Measurements from ENCODE around the gene LRIT1.

LRIT1 gene

GRCh38 chr10:84213076-84213475 lies 28.3 kb downstream of the LRIT1 start:
- H3K4me3 ChIP-seq (ENCODE audit: severe bottlenecking), result no peak overlapping the region
- ATAC-seq (ENCODE audit: low read depth) (no peak), DNase-seq (ENCODE audit: low spot score) (no peak)
- no peaks in the 10 kb centered on the region for H3K4me1 ChIP-seq (ENCODE audit: insufficient read depth, poor library complexity, severe bottlenecking)
- no peaks in the 10 kb centered on the region for H3K36me3 ChIP-seq (ENCODE audit: low read depth)
- H3K27ac ChIP-seq (ENCODE audit: poor library complexity, severe bottlenecking), result no peak overlapping the region
- H3K9me3 ChIP-seq (ENCODE audit: severe bottlenecking), result no peaks in the 10 kb centered on the region
- no peaks in the 10 kb centered on the region for H3K27me3 ChIP-seq (ENCODE audit: insufficient read depth, poor library complexity, severe bottlenecking)
- no peak for TF ChIP-seq CTCF (IDR thresholded peaks at IDR 0.05; ENCODE audit: poor library complexity, severe bottlenecking)

DNA sequence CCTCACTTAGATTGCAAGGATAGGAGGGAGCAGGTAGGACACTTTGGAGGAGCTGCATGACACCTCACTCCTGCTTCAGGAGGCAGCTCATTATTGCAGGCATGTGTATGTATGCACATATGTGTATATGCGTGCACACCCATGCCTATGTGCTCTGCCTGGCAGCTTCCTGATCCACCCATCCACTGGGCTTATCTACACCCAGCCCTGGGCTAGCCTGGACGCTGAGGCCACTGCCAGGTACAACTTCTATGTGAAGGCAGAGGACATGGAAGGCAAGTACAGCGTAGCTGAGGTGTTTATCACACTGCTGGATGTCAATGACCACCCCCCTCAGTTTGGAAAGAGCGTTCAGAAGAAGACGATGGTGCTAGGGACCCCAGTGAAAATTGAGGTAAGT lies 29.3 kb downstream of the LRIT1 start:
- Histone ChIP-seq H3K4me1 (ENCODE audit: insufficient read depth, poor library complexity, severe bottlenecking) (no peaks in the 10 kb centered on the region), H3K27me3 (ENCODE audit: insufficient read depth, poor library complexity, severe bottlenecking) (no peaks in the 10 kb centered on the region), H3K27ac (ENCODE audit: poor library complexity, severe bottlenecking) (no peak overlapping the region), H3K36me3 (ENCODE audit: low read depth) (no peaks in the 10 kb centered on the region), H3K4me3 (ENCODE audit: severe bottlenecking) (no peak overlapping the region), H3K9me3 (ENCODE audit: severe bottlenecking) (no peaks in the 10 kb centered on the region)
- no peak for ATAC-seq (ENCODE audit: low read depth)
- DNase-seq (ENCODE audit: low spot score), result no peak
- no peak for TF ChIP-seq CTCF (IDR thresholded peaks at IDR 0.05; ENCODE audit: poor library complexity, severe bottlenecking)

DNA sequence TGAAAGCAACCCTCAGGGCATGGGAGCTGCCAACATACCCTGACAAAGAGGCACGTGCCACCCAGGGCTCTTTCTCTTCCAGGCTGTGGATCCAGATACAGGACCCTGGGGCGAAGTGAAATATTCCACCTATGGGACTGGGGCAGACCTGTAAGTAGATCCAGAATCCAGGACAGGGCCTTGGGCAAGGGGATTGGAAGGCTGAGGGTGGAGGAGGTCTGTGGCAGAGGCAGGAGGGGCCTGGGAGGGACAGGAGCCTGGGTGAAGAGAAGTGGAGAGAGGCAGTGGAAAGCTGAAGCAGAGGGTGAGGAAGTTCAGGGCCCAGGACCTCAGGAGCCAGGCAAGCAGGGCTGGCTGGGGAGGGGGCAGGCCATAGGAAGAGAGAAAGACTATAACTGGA lies 29.8 kb downstream of the LRIT1 start:
- Histone ChIP-seq H3K4me1 (ENCODE audit: insufficient read depth, poor library complexity, severe bottlenecking) (no peaks in the 10 kb centered on the region), H3K36me3 (ENCODE audit: low read depth) (no peaks in the 10 kb centered on the region), H3K9me3 (ENCODE audit: severe bottlenecking) (no peaks in the 10 kb centered on the region), H3K27ac (ENCODE audit: poor library complexity, severe bottlenecking) (no peak overlapping the region), H3K4me3 (ENCODE audit: severe bottlenecking) (no peak overlapping the region), H3K27me3 (ENCODE audit: insufficient read depth, poor library complexity, severe bottlenecking) (no peaks in the 10 kb centered on the region)
- TF ChIP-seq CTCF (IDR thresholded peaks at IDR 0.05; ENCODE audit: poor library complexity, severe bottlenecking), result no peak
- ATAC-seq (ENCODE audit: low read depth) (no peak), DNase-seq (ENCODE audit: low spot score) (no peak)

GRCh38 chr10:84208023-84208422 lies 33.3 kb downstream of the LRIT1 start:
- ATAC-seq (ENCODE audit: low read depth) (no peak), DNase-seq (ENCODE audit: low spot score) (no peak)
- TF ChIP-seq CTCF (IDR thresholded peaks at IDR 0.05; ENCODE audit: poor library complexity, severe bottlenecking), result no peak
- no peak overlapping the region for H3K4me3 ChIP-seq (ENCODE audit: severe bottlenecking)
- H3K27ac ChIP-seq (ENCODE audit: poor library complexity, severe bottlenecking), result no peak overlapping the region
- H3K27me3 ChIP-seq (ENCODE audit: insufficient read depth, poor library complexity, severe bottlenecking), result no peaks in the 10 kb centered on the region
- H3K36me3 ChIP-seq (ENCODE audit: low read depth), result no peaks in the 10 kb centered on the region
- no peaks in the 10 kb centered on the region for H3K4me1 ChIP-seq (ENCODE audit: insufficient read depth, poor library complexity, severe bottlenecking)
- no peaks in the 10 kb centered on the region for H3K9me3 ChIP-seq (ENCODE audit: severe bottlenecking)

- Histone ChIP-seq H3K36me3 (ENCODE audit: low read depth) (no peaks in the 10 kb centered on the region), H3K27ac (ENCODE audit: poor library complexity, severe bottlenecking) (no peak overlapping the region), H3K9me3 (ENCODE audit: severe bottlenecking) (no peaks in the 10 kb centered on the region), H3K27me3 (ENCODE audit: insufficient read depth, poor library complexity, severe bottlenecking) (no peaks in the 10 kb centered on the region), H3K4me3 (ENCODE audit: severe bottlenecking) (no peak overlapping the region), H3K4me1 (ENCODE audit: insufficient read depth, poor library complexity, severe bottlenecking) (no peaks in the 10 kb centered on the region)
- peak; percentile 48 for TF ChIP-seq CTCF (IDR thresholded peaks at IDR 0.05; ENCODE audit: poor library complexity, severe bottlenecking)
- ATAC-seq (ENCODE audit: low read depth), result no peak
- DNase-seq (ENCODE audit: low spot score), result no peak
These were observed 35.4 kb downstream of the LRIT1 start for GRCh38 chr10:84205853-84206525.
